ENCODE data around the gene JAML. TPM values are rescaled to one million over a fixed set of nuclear protein-coding genes. Genes with fewer than 3 reads are reported as not detected.

Gene JAML
- total RNA-seq, 3 donors from 2014 or later: 2.3 to 16.0 (median 15.7) TPM

- H3K27me3 ChIP-seq: no peaks in the 10 kb centered on the region
These were observed 40.0 kb upstream of the JAML start for GRCh38 chr11:118264569-118265465.

GRCh38 chr11:118263695-118264568, 39.1 kb upstream of the JAML start, which contains the start of gene MPZL2:
MPZL2 (minus strand) TSS chr11:118264297; CDS start chr11:118264153, 144 bp downstream.
- H3K27ac ChIP-seq: peak within 1 kb of the TSS; percentile 89 to 93
- intact Hi-C loops (cut with DNase I; ENCODE audit: low total_unique reads): no loop called here
- peak; percentile 45 for TF ChIP-seq POLR2A (IDR thresholded peaks at IDR 0.05)
- no peak for TF ChIP-seq CTCF (IDR thresholded peaks at IDR 0.05)
- peak in 1 of 3 donors; percentile 45 for TF ChIP-seq POLR2AphosphoS5 (IDR thresholded peaks at IDR 0.05)
- DNase-seq (ENCODE audit: low spot score in 2 of 2): peak; percentile 66 to 82
- no peaks in the 10 kb centered on the region for H3K36me3 ChIP-seq
- H3K27me3 ChIP-seq: no peaks in the 10 kb centered on the region
- peak within 1 kb of the TSS; percentile 33 to 70 (median 51) for H3K4me3 ChIP-seq
- H3K9me3 ChIP-seq: no peaks in the 10 kb centered on the region
- peaks cover 6% of the 10 kb centered on the region in 2 donors for H3K4me1 ChIP-seq

More at GRCh38 chr11:118264569-118265465, 40.0 kb upstream of the JAML start:
- Histone ChIP-seq H3K36me3 (no peaks in the 10 kb centered on the region), H3K27ac (peak overlapping the region; percentile 89 to 93), H3K4me1 (peaks cover 6% of the 10 kb centered on the region in 2 donors), H3K4me3 (peak overlapping the region; percentile 33 to 70 (median 51)), H3K9me3 (no peaks in the 10 kb centered on the region)
- DNase-seq (ENCODE audit: low spot score in 2 of 2): no peak
- intact Hi-C loops (cut with DNase I; ENCODE audit: low total_unique reads): no loop called here
- TF ChIP-seq CTCF (IDR thresholded peaks at IDR 0.05) (no peak), POLR2AphosphoS5 (IDR thresholded peaks at IDR 0.05) (no peak), POLR2A (IDR thresholded peaks at IDR 0.05) (no peak)

GRCh38 chr11:118263112-118263511, 38.3 kb upstream of the JAML start:
- H3K4me3 ChIP-seq: peak overlapping the region; percentile 33 to 70 (median 51)
- no peaks in the 10 kb centered on the region for H3K27me3 ChIP-seq
- peak overlapping the region; percentile 89 to 93 for H3K27ac ChIP-seq
- no peak for TF ChIP-seq POLR2AphosphoS5 (IDR thresholded peaks at IDR 0.05)
- no peak for TF ChIP-seq CTCF (IDR thresholded peaks at IDR 0.05)
- no peak for TF ChIP-seq POLR2A (IDR thresholded peaks at IDR 0.05)
- H3K4me1 ChIP-seq: peaks cover 6% of the 10 kb centered on the region in 2 donors
- no peak for DNase-seq (ENCODE audit: low spot score in 2 of 2)
- no peaks in the 10 kb centered on the region for H3K36me3 ChIP-seq
- intact Hi-C loops (cut with DNase I; ENCODE audit: low total_unique reads): no loop called here
- H3K9me3 ChIP-seq: no peaks in the 10 kb centered on the region

- DNase-seq (ENCODE audit: low spot score in 2 of 2): no peak
- H3K36me3 ChIP-seq: no peaks in the 10 kb centered on the region
- intact Hi-C loops (cut with DNase I; ENCODE audit: low total_unique reads): no loop called here
- H3K9me3 ChIP-seq: no peaks in the 10 kb centered on the region
- H3K4me1 ChIP-seq: peaks cover 2 to 6% of the 10 kb centered on the region in 2 donors
- no peak for TF ChIP-seq POLR2AphosphoS5 (IDR thresholded peaks at IDR 0.05)
- no peak for TF ChIP-seq CTCF (IDR thresholded peaks at IDR 0.05)
- TF ChIP-seq POLR2A (IDR thresholded peaks at IDR 0.05): no peak
- no peak overlapping the region for H3K27ac ChIP-seq
- H3K4me3 ChIP-seq: no peak overlapping the region
- no peaks in the 10 kb centered on the region for H3K27me3 ChIP-seq
These were observed 35.5 kb upstream of the JAML start for GRCh38 chr11:118260353-118260752.

Data from breast epithelium (tissue), 4 donors.